Smooth muscle cell (in vitro differentiated cells): ENCODE measurements around the gene GTSF1L. TPM values are rescaled to one million over a fixed set of nuclear protein-coding genes. Genes with fewer than 3 reads are reported as not detected.

Experiments
- DNase-seq: peaks from one replicate; lab custom pipeline; 2025; ENCODE audit not compliant: unreplicated experiment; lab: John Stamatoyannopoulos, UW
- H2AFZ ChIP-seq: fragments of 200-600 bp; sonication (generic); 2 replicates; pipeline ENCODE4 v1.6.0; 2016; ENCODE audit warnings: antibody characterized with exemption, low read depth, mild to moderate bottlenecking
- H3F3A ChIP-seq: fragments of 200-600 bp; sonication (generic); 2 replicates; pipeline ENCODE4 v1.6.0; 2017; ENCODE audit warnings: antibody characterized with exemption, low read depth
- H3K27ac ChIP-seq: fragments of 200-600 bp; sonication (generic); 2 replicates; pipeline ENCODE4 v1.5.1; 2016; ENCODE audit warnings: low read depth, mild to moderate bottlenecking
- H3K27me3 ChIP-seq: fragments of 200-600 bp; sonication (generic); 2 replicates; pipeline ENCODE4 v1.6.1; 2016; ENCODE audit warnings: low read depth, mild to moderate bottlenecking
- H3K36me3 ChIP-seq: fragments of 200-600 bp; sonication (generic); 2 replicates; pipeline ENCODE4 v1.5.1; 2016; ENCODE audit warnings: low read depth
- H3K4me1 ChIP-seq: fragments of 200-600 bp; sonication (generic); 2 replicates; pipeline ENCODE4 v1.5.1; 2016; ENCODE audit warnings: low read depth
- H3K4me2 ChIP-seq: fragments of 200-600 bp; sonication (generic); 2 replicates; pipeline ENCODE4 v1.6.0; 2016; ENCODE audit warnings: mild to moderate bottlenecking
- H3K4me3 ChIP-seq: fragments of 200-600 bp; sonication (generic); 2 replicates; pipeline ENCODE4 v1.5.1; 2016; ENCODE audit warnings: mild to moderate bottlenecking
- H3K79me2 ChIP-seq: fragments of 200-600 bp; sonication (generic); 2 replicates; pipeline ENCODE4 v1.6.0; 2016; ENCODE audit warnings: low read depth, mild to moderate bottlenecking
- H3K9ac ChIP-seq: fragments of 200-600 bp; sonication (generic); 2 replicates; pipeline ENCODE4 v1.6.0; 2016; ENCODE audit warnings: low read depth
- H3K9me3 ChIP-seq: fragments of 200-600 bp; sonication (generic); replicated peaks from 2 replicates; pipeline ENCODE4 v1.5.1; 2016; ENCODE audit warnings: low read depth
- H4K20me1 ChIP-seq: fragments of 200-600 bp; sonication (generic); 2 replicates; pipeline ENCODE4 v1.6.0; 2016; ENCODE audit warnings: low read depth
- CTCF ChIP-seq: fragments of 200-600 bp; sonication (generic); IDR thresholded peaks from 2 replicates; pipeline ENCODE4 v1.5.1; 2017; ENCODE audit warnings: borderline replicate concordance, mild to moderate bottlenecking, antibody characterized with exemption; ENCODE audit not compliant: insufficient read depth, poor library complexity, severe bottlenecking
- WGBS: methylation state at CpG from one replicate; pipeline ENCODE4 v1.1.7; 2016; ENCODE audit warnings: low lambda C conversion rate; 5-methylcytosine and 5-hydroxymethylcytosine counted together
- polyA plus RNA-seq: library from polyadenylated mRNA; unstranded; fragments of >200 nt; fragmentation: Nextera tagmentation; extraction: Ambion mirVana; gene quantifications from 2 replicates; pipeline ENCODE4 v1.2.1, GENCODE V29; 2016
- total RNA-seq: library from RNA; depleted of rRNA; stranded (reverse); fragments of >200 nt; gene quantifications from 2 replicates; pipeline ENCODE4 v1.2.3, GENCODE V29; 2014

The GTSF1L gene
- total and polyA plus RNA-seq, 2 experiments from 2014 or later, result not detected

- no peaks in the 10 kb centered on the region for H3F3A ChIP-seq
- no peaks in the 10 kb centered on the region for H3K9me3 ChIP-seq
- DNase-seq, result no peak
- H3K27ac ChIP-seq, result no peak overlapping the region
- H3K9ac ChIP-seq, result no peak overlapping the region
- no peaks in the 10 kb centered on the region for H3K4me1 ChIP-seq
- no peaks in the 10 kb centered on the region for H3K79me2 ChIP-seq
- H2AFZ ChIP-seq, result no peak overlapping the region
- H3K4me3 ChIP-seq, result no peak overlapping the region
- no peaks in the 10 kb centered on the region for H3K27me3 ChIP-seq
- no peaks in the 10 kb centered on the region for H3K36me3 ChIP-seq
- no peak for TF ChIP-seq CTCF
- H4K20me1 ChIP-seq, result no peaks in the 10 kb centered on the region
- 97% methylated on average over 9 of the region's 9 CpGs for WGBS
- H3K4me2 ChIP-seq, result no peak overlapping the region
Observed at GRCh38 chr20:43710370-43711044, 16.3 kb downstream of the GTSF1L start.

GRCh38 chr20:43702502-43702901, 24.3 kb downstream of the GTSF1L start:
- no peak for TF ChIP-seq CTCF
- H3K4me1 ChIP-seq, result no peaks in the 10 kb centered on the region
- no peak overlapping the region for H3K27ac ChIP-seq
- no peak overlapping the region for H3K9ac ChIP-seq
- no peak for DNase-seq
- no peaks in the 10 kb centered on the region for H4K20me1 ChIP-seq
- H3K4me3 ChIP-seq, result no peak overlapping the region
- H3K9me3 ChIP-seq, result no peaks in the 10 kb centered on the region
- no peak overlapping the region for H2AFZ ChIP-seq
- H3K4me2 ChIP-seq, result no peak overlapping the region
- no peaks in the 10 kb centered on the region for H3K27me3 ChIP-seq
- 98% methylated on average over 14 of the region's 14 CpGs for WGBS
- no peaks in the 10 kb centered on the region for H3K79me2 ChIP-seq
- H3K36me3 ChIP-seq, result no peaks in the 10 kb centered on the region
- H3F3A ChIP-seq, result no peaks in the 10 kb centered on the region

GRCh38 chr20:43700627-43701026, 26.2 kb downstream of the GTSF1L start:
- no peaks in the 10 kb centered on the region for H3K27me3 ChIP-seq
- H3K9me3 ChIP-seq, result no peaks in the 10 kb centered on the region
- DNase-seq, result no peak
- H4K20me1 ChIP-seq, result no peaks in the 10 kb centered on the region
- TF ChIP-seq CTCF, result no peak
- H2AFZ ChIP-seq, result no peak overlapping the region
- no peak overlapping the region for H3K27ac ChIP-seq
- no peak overlapping the region for H3K4me3 ChIP-seq
- H3K4me2 ChIP-seq, result no peak overlapping the region
- H3K9ac ChIP-seq, result no peak overlapping the region
- 96% methylated on average over 8 of the region's 8 CpGs for WGBS
- no peaks in the 10 kb centered on the region for H3F3A ChIP-seq
- H3K36me3 ChIP-seq, result no peaks in the 10 kb centered on the region
- H3K4me1 ChIP-seq, result no peaks in the 10 kb centered on the region
- no peaks in the 10 kb centered on the region for H3K79me2 ChIP-seq
